ENCODE results near the gene POLN. TPM values are rescaled to one million over a fixed set of nuclear protein-coding genes. Genes with fewer than 3 reads are reported as not detected.

The POLN gene
- polyA plus RNA-seq, 3 donors: 0.08 to 0.33 (median 0.28) TPM

- Histone ChIP-seq H4K20me1 (ENCODE audit: insufficient read depth, low read length) (no peaks in the 10 kb centered on the region), H3K4me2 (replicated peaks; ENCODE audit: extremely low read depth, low read length, poor library complexity, severe bottlenecking) (no peak overlapping the region), H3K9me3 (replicated peaks in 1 of 2; ENCODE audit: control insufficient read depth in 1 of 2, insufficient read depth in 1 of 2, low read length in 2 of 2) (peaks cover 0 to 4% of the 10 kb centered on the region in 2 donors), H3K4me1 (ENCODE audit: control insufficient read depth in 1 of 2, insufficient read depth in 2 of 2, low read length in 2 of 2) (no peaks in the 10 kb centered on the region), H3K9ac (ENCODE audit: insufficient read depth, low read length, poor library complexity, severe bottlenecking) (no peak overlapping the region), H3K4me3 (replicated peaks in 1 of 3; ENCODE audit: low read depth in 2 of 3, low read length in 3 of 3) (no peak overlapping the region), H3K36me3 (replicated peaks in 1 of 2; ENCODE audit: control insufficient read depth in 1 of 2, insufficient read depth in 2 of 2, low read length in 2 of 2) (no peaks in the 10 kb centered on the region), H3K79me2 (ENCODE audit: insufficient read depth, low read length) (no peaks in the 10 kb centered on the region), H2AFZ (ENCODE audit: insufficient read depth, low read depth, low read length, poor library complexity, severe bottlenecking) (no peak overlapping the region), H3K27ac (ENCODE audit: low read depth in 1 of 2, low read length in 2 of 2) (no peak overlapping the region), H3K27me3 (ENCODE audit: control insufficient read depth in 2 of 2, insufficient read depth in 2 of 2, low read length in 2 of 2) (peaks cover 0 to 27% of the 10 kb centered on the region in 2 donors)
- H3K27ac Mint-ChIP-seq: no peak overlapping the region
- no peak overlapping the region for H3K4me3 Mint-ChIP-seq
- peaks cover 0 to 9% (median 1%) of the 10 kb centered on the region in 7 donors for H3K9me3 Mint-ChIP-seq
- TF ChIP-seq, protein P1, sequence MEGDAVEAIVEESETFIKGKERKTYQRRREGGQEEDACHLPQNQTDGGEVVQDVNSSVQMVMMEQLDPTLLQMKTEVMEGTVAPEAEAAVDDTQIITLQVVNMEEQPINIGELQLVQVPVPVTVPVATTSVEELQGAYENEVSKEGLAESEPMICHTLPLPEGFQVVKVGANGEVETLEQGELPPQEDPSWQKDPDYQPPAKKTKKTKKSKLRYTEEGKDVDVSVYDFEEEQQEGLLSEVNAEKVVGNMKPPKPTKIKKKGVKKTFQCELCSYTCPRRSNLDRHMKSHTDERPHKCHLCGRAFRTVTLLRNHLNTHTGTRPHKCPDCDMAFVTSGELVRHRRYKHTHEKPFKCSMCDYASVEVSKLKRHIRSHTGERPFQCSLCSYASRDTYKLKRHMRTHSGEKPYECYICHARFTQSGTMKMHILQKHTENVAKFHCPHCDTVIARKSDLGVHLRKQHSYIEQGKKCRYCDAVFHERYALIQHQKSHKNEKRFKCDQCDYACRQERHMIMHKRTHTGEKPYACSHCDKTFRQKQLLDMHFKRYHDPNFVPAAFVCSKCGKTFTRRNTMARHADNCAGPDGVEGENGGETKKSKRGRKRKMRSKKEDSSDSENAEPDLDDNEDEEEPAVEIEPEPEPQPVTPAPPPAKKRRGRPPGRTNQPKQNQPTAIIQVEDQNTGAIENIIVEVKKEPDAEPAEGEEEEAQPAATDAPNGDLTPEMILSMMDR (IDR thresholded peaks at IDR 0.05): no peak
- no peaks in the 10 kb centered on the region for H3K36me3 Mint-ChIP-seq
- no peak for DNase-seq
- H3K4me1 Mint-ChIP-seq: no peaks in the 10 kb centered on the region
- intact Hi-C loops (cut with micrococcal nuclease): no loop called here
- peaks cover 13 to 36% (median 21%) of the 10 kb centered on the region in 3 donors for H3K27me3 Mint-ChIP-seq (ENCODE audit: low read depth in 3 of 3)
Observed at GRCh38 chr4:2087170-2087569, 154.8 kb downstream of the POLN start.

DNA sequence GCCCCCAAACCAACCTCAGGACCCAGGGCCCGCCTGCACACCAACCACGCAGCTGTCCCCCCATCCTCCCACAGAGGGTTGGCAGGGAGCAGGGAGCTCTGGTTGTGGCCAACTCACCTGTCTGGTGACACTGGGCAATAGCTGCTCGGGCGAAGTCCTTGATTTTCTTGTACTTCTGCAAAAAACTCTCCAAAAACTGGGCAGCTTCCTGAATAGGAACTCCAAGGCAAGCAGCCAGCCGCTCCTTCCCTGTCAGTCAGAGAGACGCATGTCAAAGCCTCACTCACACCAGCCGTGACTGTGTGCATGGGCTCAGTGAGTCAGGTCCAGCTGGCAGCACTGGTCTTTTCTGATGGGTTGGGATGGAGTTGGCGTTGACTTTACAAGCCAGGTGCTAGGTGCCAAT, 156.4 kb downstream of the POLN start:
- H3K9me3 ChIP-seq (replicated peaks in 1 of 2; ENCODE audit: control insufficient read depth in 1 of 2, insufficient read depth in 1 of 2, low read length in 2 of 2): peaks cover 0 to 4% of the 10 kb centered on the region in 2 donors
- Mint-ChIP-seq H3K4me1 (no peaks in the 10 kb centered on the region), H3K27me3 (ENCODE audit: low read depth in 3 of 3) (peaks cover 4 to 31% (median 20%) of the 10 kb centered on the region in 3 donors), H3K9me3 (peaks cover 0 to 9% (median 1%) of the 10 kb centered on the region in 7 donors), H3K27ac (no peak overlapping the region), H3K36me3 (no peaks in the 10 kb centered on the region), H3K4me3 (no peak overlapping the region)
- H3K9ac ChIP-seq (ENCODE audit: insufficient read depth, low read length, poor library complexity, severe bottlenecking): no peak overlapping the region
- no peak overlapping the region for H2AFZ ChIP-seq (ENCODE audit: insufficient read depth, low read depth, low read length, poor library complexity, severe bottlenecking)
- H3K27ac ChIP-seq (ENCODE audit: low read depth in 1 of 2, low read length in 2 of 2): no peak overlapping the region
- H3K4me3 ChIP-seq (replicated peaks in 1 of 3; ENCODE audit: low read depth in 2 of 3, low read length in 3 of 3): no peak overlapping the region
- DNase-seq: no peak
- no peaks in the 10 kb centered on the region for H3K4me1 ChIP-seq (ENCODE audit: control insufficient read depth in 1 of 2, insufficient read depth in 2 of 2, low read length in 2 of 2)
- no peaks in the 10 kb centered on the region for H3K79me2 ChIP-seq (ENCODE audit: insufficient read depth, low read length)
- TF ChIP-seq, protein P1 (IDR thresholded peaks at IDR 0.05): no peak
- intact Hi-C loops (cut with micrococcal nuclease): no loop called here
- H3K36me3 ChIP-seq (replicated peaks in 1 of 2; ENCODE audit: control insufficient read depth in 1 of 2, insufficient read depth in 2 of 2, low read length in 2 of 2): no peaks in the 10 kb centered on the region
- H4K20me1 ChIP-seq (ENCODE audit: insufficient read depth, low read length): no peaks in the 10 kb centered on the region
- no peak overlapping the region for H3K4me2 ChIP-seq (replicated peaks; ENCODE audit: extremely low read depth, low read length, poor library complexity, severe bottlenecking)
- H3K27me3 ChIP-seq (ENCODE audit: control insufficient read depth in 2 of 2, insufficient read depth in 2 of 2, low read length in 2 of 2): peaks cover 0 to 21% of the 10 kb centered on the region in 2 donors
- 91% methylated on average over 8 of the region's 8 CpGs for WGBS (ENCODE audit: insufficient coverage)

Measured in CD14-positive monocyte (primary cell).